PC-3 (cell line): ENCODE measurements around the gene TMEM263. TPM values are rescaled to one million over a fixed set of nuclear protein-coding genes. Genes with fewer than 3 reads are reported as not detected.

Source experiments
- ATAC-seq: fragments of 200-7000 bp; cut with Tn5 transposase; 2 replicates; pipeline ENCODE4 v1.9.1; 2020; ENCODE audit warnings: mild to moderate bottlenecking, moderate library complexity
- BruUV-seq: library from RNA; stranded (reverse); fragments of 400-500 nt; replicated peaks from 2 replicates; lab custom pipeline; 2021; lab: Mats Ljungman, UMichigan
- CTCF ChIA-PET: fragments of 300-600 bp; sonication (Branson Sonifier 250); formaldehyde crosslinking; loops from one replicate; lab custom pipeline; 2022; ENCODE audit warnings: antibody characterized with exemption; lab: Charles Lee
- POLR2A ChIA-PET: fragments of 300-600 bp; sonication (Branson Sonifier 250); formaldehyde crosslinking; loops from one replicate; lab custom pipeline; 2022; ENCODE audit warnings: antibody characterized with exemption; ENCODE audit not compliant: unreplicated experiment; lab: Charles Lee
- DNase-seq: peaks from one replicate; pipeline ENCODE4 v3.0.0-alpha.2; 2015
- H2AFZ ChIP-seq: fragments of 300-600 bp; sonication (generic); 2 replicates; pipeline ENCODE4 v1.6.0; 2016; ENCODE audit warnings: antibody characterized with exemption, low read length
- H3F3A ChIP-seq: fragments of 300-600 bp; sonication (generic); one replicate; pipeline ENCODE4 v1.6.0; 2017; ENCODE audit warnings: antibody characterized with exemption, low read length, control low read depth, mild to moderate bottlenecking; ENCODE audit not compliant: unreplicated experiment
- H3K27ac ChIP-seq: fragments of 300-600 bp; sonication (generic); 2 replicates; pipeline ENCODE4 v1.5.1; 2016; ENCODE audit warnings: mild to moderate bottlenecking, low read length
- H3K27me3 ChIP-seq: fragments of 300-600 bp; sonication (generic); 2 replicates; pipeline ENCODE4 v1.6.1; 2016; ENCODE audit warnings: low read length, mixed read lengths
- H3K36me3 ChIP-seq: fragments of 300-600 bp; sonication (generic); 2 replicates; pipeline ENCODE4 v1.6.1; 2016; ENCODE audit warnings: low read depth, mixed run types, low read length, mixed read lengths
- H3K4me1 ChIP-seq: fragments of 300-600 bp; sonication (generic); 2 replicates; pipeline ENCODE4 v1.5.1; 2016; ENCODE audit warnings: low read length; ENCODE audit not compliant: insufficient read depth
- H3K4me2 ChIP-seq: fragments of 300-600 bp; sonication (generic); 2 replicates; pipeline ENCODE4 v1.6.0; 2016; ENCODE audit warnings: low read length
- H3K4me3 ChIP-seq: fragments of 300-600 bp; sonication (generic); 2 replicates; pipeline ENCODE4 v1.5.1; 2016; ENCODE audit warnings: mild to moderate bottlenecking, low read length, mixed read lengths
- H3K79me2 ChIP-seq: fragments of 300-600 bp; sonication (generic); 2 replicates; pipeline ENCODE4 v1.6.1; 2017; ENCODE audit warnings: low read length, mixed read lengths
- H3K9ac ChIP-seq: fragments of 300-600 bp; sonication (generic); 2 replicates; pipeline ENCODE4 v1.6.0; 2016; ENCODE audit warnings: mild to moderate bottlenecking, low read length
- H3K9me2 ChIP-seq: fragments of 300-600 bp; sonication (generic); replicated peaks from 2 replicates; pipeline ENCODE4 v1.6.1; 2016; ENCODE audit warnings: mixed run types, low read length, mixed read lengths
- H3K9me3 ChIP-seq: fragments of 300-600 bp; sonication (generic); 2 replicates; pipeline ENCODE4 v1.6.1; 2016; ENCODE audit warnings: low read length, mixed read lengths
- H4K20me1 ChIP-seq: fragments of 300-600 bp; sonication (generic); 2 replicates; pipeline ENCODE4 v1.6.1; 2016; ENCODE audit warnings: low read length, mixed read lengths
- CTCF ChIP-seq: fragments of 300-600 bp; sonication (generic); conservative IDR thresholded peaks from 2 replicates; pipeline ENCODE4 v1.5.1; 2017; ENCODE audit warnings: antibody characterized with exemption, low read depth, mild to moderate bottlenecking, low read length
- EZH2 ChIP-seq: fragments of 300-600 bp; sonication (generic); IDR thresholded peaks from one replicate; pipeline ENCODE4 v1.6.1; 2017; ENCODE audit warnings: antibody characterized with exemption, mild to moderate bottlenecking, low read length; ENCODE audit not compliant: unreplicated experiment
- EZH2phosphoT487 ChIP-seq: fragments of 300-600 bp; sonication (generic); IDR thresholded peaks from 2 replicates; pipeline ENCODE4 v1.6.1; 2018; ENCODE audit warnings: mild to moderate bottlenecking, antibody characterized with exemption, low read length, borderline replicate concordance
- intact Hi-C: fragments of 100-400 bp; cut with micrococcal nuclease; formaldehyde crosslinking; loops from 2 replicates; pipeline ENCODE4 v1.9.0; 2023
- total RNA-seq: library from RNA; depleted of rRNA; stranded (reverse); fragments of >200 nt; gene quantifications from 2 replicates; pipeline ENCODE4 v1.2.3, GENCODE V29; 2014

TMEM263 gene
- total RNA-seq, 1 experiment from 2014 or later: 42.7 TPM

GRCh38 chr12:106914796-106915634, 40.7 kb upstream of the TMEM263 start:
- no peaks in the 10 kb centered on the region for H4K20me1 ChIP-seq
- H3K27me3 ChIP-seq: no peaks in the 10 kb centered on the region
- no peak overlapping the region for H3K27ac ChIP-seq
- intact Hi-C loops: loop anchor here (5.0 to 10.0 kb wide), 2 partner anchors 250 to 688 kb away; no protein-coding TSS in a partner anchor
- no peaks in the 10 kb centered on the region for H3K79me2 ChIP-seq
- H3K9me2 ChIP-seq: no peaks in the 10 kb centered on the region
- ChIA-PET CTCF (no interaction called here), POLR2A (interaction anchor here (0.6 kb wide), 1 partner anchor 828 kb away, joined by 3 read pairs; no protein-coding TSS in a partner anchor)
- ATAC-seq (no peak), DNase-seq (no peak)
- H3K9ac ChIP-seq: no peak overlapping the region
- no TSS peak for BruUV-seq
- H3K36me3 ChIP-seq: no peaks in the 10 kb centered on the region
- H3K4me3 ChIP-seq: no peak overlapping the region
- TF ChIP-seq EZH2: no peak
- no peak for TF ChIP-seq CTCF
- TF ChIP-seq EZH2phosphoT487: no peak
- no peak overlapping the region for H2AFZ ChIP-seq
- H3F3A ChIP-seq: no peaks in the 10 kb centered on the region
- no peak overlapping the region for H3K4me2 ChIP-seq
- no peaks in the 10 kb centered on the region for H3K4me1 ChIP-seq
- no peaks in the 10 kb centered on the region for H3K9me3 ChIP-seq

- no peak overlapping the region for H3K9ac ChIP-seq
- H3F3A ChIP-seq: no peaks in the 10 kb centered on the region
- no peaks in the 10 kb centered on the region for H3K4me1 ChIP-seq
- H3K4me3 ChIP-seq: no peak overlapping the region
- no TSS peak for BruUV-seq
- POLR2A ChIA-PET: no interaction called here
- no peak overlapping the region for H3K4me2 ChIP-seq
- DNase-seq (no peak), ATAC-seq (no peak)
- no peak overlapping the region for H3K27ac ChIP-seq
- TF ChIP-seq EZH2 (no peak), EZH2phosphoT487 (no peak), CTCF (no peak)
- H3K27me3 ChIP-seq: no peaks in the 10 kb centered on the region
- H3K9me3 ChIP-seq: no peaks in the 10 kb centered on the region
- no peaks in the 10 kb centered on the region for H3K36me3 ChIP-seq
- intact Hi-C loops: loop anchor here (5.0 to 10.0 kb wide), 2 partner anchors 251 to 688 kb away; no protein-coding TSS in a partner anchor
- H4K20me1 ChIP-seq: no peaks in the 10 kb centered on the region
- no peaks in the 10 kb centered on the region for H3K79me2 ChIP-seq
- H3K9me2 ChIP-seq: no peaks in the 10 kb centered on the region
- no peak overlapping the region for H2AFZ ChIP-seq
- CTCF ChIA-PET: no interaction called here
Observed at GRCh38 chr12:106915635-106916026, 40.1 kb upstream of the TMEM263 start.

- Histone ChIP-seq H3K79me2 (no peaks in the 10 kb centered on the region), H3K4me1 (no peaks in the 10 kb centered on the region), H3K4me2 (no peak overlapping the region), H4K20me1 (no peaks in the 10 kb centered on the region), H3K27me3 (no peaks in the 10 kb centered on the region), H3K4me3 (no peak overlapping the region), H3K9me3 (no peaks in the 10 kb centered on the region), H3F3A (no peaks in the 10 kb centered on the region), H2AFZ (no peak overlapping the region), H3K9me2 (no peaks in the 10 kb centered on the region), H3K27ac (no peak overlapping the region), H3K9ac (no peak overlapping the region), H3K36me3 (no peaks in the 10 kb centered on the region)
- POLR2A ChIA-PET: no interaction called here
- BruUV-seq: no TSS peak
- DNase-seq (no peak), ATAC-seq (no peak)
- CTCF ChIA-PET: no interaction called here
- no peak for TF ChIP-seq EZH2
- no peak for TF ChIP-seq CTCF
- TF ChIP-seq EZH2phosphoT487: no peak
- intact Hi-C loops: loop anchor here (5.0 to 10.0 kb wide), 2 partner anchors 253 to 690 kb away; no protein-coding TSS in a partner anchor
Observed at GRCh38 chr12:106917503-106917902, 38.2 kb upstream of the TMEM263 start.
